ENCODE data around the gene CD160.

CD160 gene

GRCh38 chr1:145710291-145711027, 8.8 kb upstream of the CD160 start:
- DNase-seq (ENCODE audit: low spot score) = no peak
- no peak overlapping the region for H3K4me3 ChIP-seq (ENCODE audit: severe bottlenecking)
- H3K27ac ChIP-seq (ENCODE audit: poor library complexity, severe bottlenecking) = no peak overlapping the region
- no peak for ATAC-seq (ENCODE audit: low read depth)
- no peaks in the 10 kb centered on the region for H3K9me3 ChIP-seq (ENCODE audit: severe bottlenecking)
- no peaks in the 10 kb centered on the region for H3K36me3 ChIP-seq (ENCODE audit: low read depth)
- H3K4me1 ChIP-seq (ENCODE audit: insufficient read depth, poor library complexity, severe bottlenecking) = peaks cover 14% of the 10 kb centered on the region
- TF ChIP-seq, protein P1, sequence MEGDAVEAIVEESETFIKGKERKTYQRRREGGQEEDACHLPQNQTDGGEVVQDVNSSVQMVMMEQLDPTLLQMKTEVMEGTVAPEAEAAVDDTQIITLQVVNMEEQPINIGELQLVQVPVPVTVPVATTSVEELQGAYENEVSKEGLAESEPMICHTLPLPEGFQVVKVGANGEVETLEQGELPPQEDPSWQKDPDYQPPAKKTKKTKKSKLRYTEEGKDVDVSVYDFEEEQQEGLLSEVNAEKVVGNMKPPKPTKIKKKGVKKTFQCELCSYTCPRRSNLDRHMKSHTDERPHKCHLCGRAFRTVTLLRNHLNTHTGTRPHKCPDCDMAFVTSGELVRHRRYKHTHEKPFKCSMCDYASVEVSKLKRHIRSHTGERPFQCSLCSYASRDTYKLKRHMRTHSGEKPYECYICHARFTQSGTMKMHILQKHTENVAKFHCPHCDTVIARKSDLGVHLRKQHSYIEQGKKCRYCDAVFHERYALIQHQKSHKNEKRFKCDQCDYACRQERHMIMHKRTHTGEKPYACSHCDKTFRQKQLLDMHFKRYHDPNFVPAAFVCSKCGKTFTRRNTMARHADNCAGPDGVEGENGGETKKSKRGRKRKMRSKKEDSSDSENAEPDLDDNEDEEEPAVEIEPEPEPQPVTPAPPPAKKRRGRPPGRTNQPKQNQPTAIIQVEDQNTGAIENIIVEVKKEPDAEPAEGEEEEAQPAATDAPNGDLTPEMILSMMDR (IDR thresholded peaks at IDR 0.05; ENCODE audit: poor library complexity, severe bottlenecking) = no peak
- no peaks in the 10 kb centered on the region for H3K27me3 ChIP-seq (ENCODE audit: insufficient read depth, poor library complexity, severe bottlenecking)

- ATAC-seq (ENCODE audit: low read depth) = no peak
- H3K9me3 ChIP-seq (ENCODE audit: severe bottlenecking) = no peaks in the 10 kb centered on the region
- DNase-seq (ENCODE audit: low spot score) = no peak
- TF ChIP-seq, protein P1 (IDR thresholded peaks at IDR 0.05; ENCODE audit: poor library complexity, severe bottlenecking) = no peak
- H3K27me3 ChIP-seq (ENCODE audit: insufficient read depth, poor library complexity, severe bottlenecking) = no peaks in the 10 kb centered on the region
- peaks cover 6% of the 10 kb centered on the region for H3K4me1 ChIP-seq (ENCODE audit: insufficient read depth, poor library complexity, severe bottlenecking)
- no peaks in the 10 kb centered on the region for H3K36me3 ChIP-seq (ENCODE audit: low read depth)
- no peak overlapping the region for H3K27ac ChIP-seq (ENCODE audit: poor library complexity, severe bottlenecking)
- no peak overlapping the region for H3K4me3 ChIP-seq (ENCODE audit: severe bottlenecking)
These were observed 8.1 kb upstream of the CD160 start for GRCh38 chr1:145711213-145711651.

- no peak for DNase-seq (ENCODE audit: low spot score)
- Histone ChIP-seq H3K4me1 (ENCODE audit: insufficient read depth, poor library complexity, severe bottlenecking) (no peaks in the 10 kb centered on the region), H3K27ac (ENCODE audit: poor library complexity, severe bottlenecking) (no peak overlapping the region), H3K27me3 (ENCODE audit: insufficient read depth, poor library complexity, severe bottlenecking) (no peaks in the 10 kb centered on the region), H3K36me3 (ENCODE audit: low read depth) (no peaks in the 10 kb centered on the region), H3K9me3 (ENCODE audit: severe bottlenecking) (no peaks in the 10 kb centered on the region), H3K4me3 (ENCODE audit: severe bottlenecking) (no peak overlapping the region)
- no peak for ATAC-seq (ENCODE audit: low read depth)
- TF ChIP-seq, protein P1 (IDR thresholded peaks at IDR 0.05; ENCODE audit: poor library complexity, severe bottlenecking) = no peak
These were observed 4.7 kb upstream of the CD160 start for GRCh38 chr1:145714524-145715111.

- Histone ChIP-seq H3K4me3 (ENCODE audit: severe bottlenecking) (no peak overlapping the region), H3K36me3 (ENCODE audit: low read depth) (no peaks in the 10 kb centered on the region), H3K9me3 (ENCODE audit: severe bottlenecking) (no peaks in the 10 kb centered on the region), H3K27ac (ENCODE audit: poor library complexity, severe bottlenecking) (no peak overlapping the region), H3K27me3 (ENCODE audit: insufficient read depth, poor library complexity, severe bottlenecking) (no peaks in the 10 kb centered on the region), H3K4me1 (ENCODE audit: insufficient read depth, poor library complexity, severe bottlenecking) (no peaks in the 10 kb centered on the region)
- TF ChIP-seq, protein P1 (IDR thresholded peaks at IDR 0.05; ENCODE audit: poor library complexity, severe bottlenecking) = no peak
- ATAC-seq (ENCODE audit: low read depth) = no peak
- DNase-seq (ENCODE audit: low spot score) = no peak
These were observed 2.5 kb upstream of the CD160 start for GRCh38 chr1:145716641-145717345.

Data from RWPE2 (cell line).